SIG-M5 (cell line): ENCODE results near the gene IFIT1.
"Not testable (repeated sequence)": the region's sequence is repeated elsewhere in the genome, so short reads cannot be mapped to it uniquely, and the experiment has no call there.

Experiments used
- DNase-seq: peaks from one replicate; lab custom pipeline; 2025; lab: John Stamatoyannopoulos, UW

The IFIT1 gene

DNA sequence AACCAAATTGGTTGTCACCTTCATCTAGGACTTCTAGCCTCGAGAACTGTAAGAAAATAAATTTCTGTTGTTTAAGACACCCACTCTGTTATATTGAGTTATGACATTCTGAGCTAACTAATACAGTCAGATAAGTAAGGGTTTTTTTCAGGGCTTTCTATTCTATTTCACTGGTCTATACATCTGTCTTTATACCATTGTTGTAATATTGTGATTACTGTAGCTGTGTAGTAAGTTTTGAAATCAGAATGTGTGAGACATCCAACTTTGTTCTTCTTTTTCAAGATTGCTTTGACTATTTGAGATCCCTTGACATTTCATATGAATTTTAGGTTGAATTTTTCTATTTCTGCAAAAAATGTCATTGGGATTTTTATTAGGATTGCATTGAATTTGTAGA lies 7.5 kb downstream of the IFIT1 start:
- DNase-seq, result no peak

DNA sequence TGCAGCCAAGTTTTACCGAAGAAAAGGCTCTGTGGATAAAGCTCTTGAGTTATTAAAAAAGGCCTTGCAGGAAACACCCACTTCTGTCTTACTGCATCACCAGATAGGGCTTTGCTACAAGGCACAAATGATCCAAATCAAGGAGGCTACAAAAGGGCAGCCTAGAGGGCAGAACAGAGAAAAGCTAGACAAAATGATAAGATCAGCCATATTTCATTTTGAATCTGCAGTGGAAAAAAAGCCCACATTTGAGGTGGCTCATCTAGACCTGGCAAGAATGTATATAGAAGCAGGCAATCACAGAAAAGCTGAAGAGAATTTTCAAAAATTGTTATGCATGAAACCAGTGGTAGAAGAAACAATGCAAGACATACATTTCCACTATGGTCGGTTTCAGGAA lies 10.6 kb downstream of the IFIT1 start:
- DNase-seq, result no peak

DNA sequence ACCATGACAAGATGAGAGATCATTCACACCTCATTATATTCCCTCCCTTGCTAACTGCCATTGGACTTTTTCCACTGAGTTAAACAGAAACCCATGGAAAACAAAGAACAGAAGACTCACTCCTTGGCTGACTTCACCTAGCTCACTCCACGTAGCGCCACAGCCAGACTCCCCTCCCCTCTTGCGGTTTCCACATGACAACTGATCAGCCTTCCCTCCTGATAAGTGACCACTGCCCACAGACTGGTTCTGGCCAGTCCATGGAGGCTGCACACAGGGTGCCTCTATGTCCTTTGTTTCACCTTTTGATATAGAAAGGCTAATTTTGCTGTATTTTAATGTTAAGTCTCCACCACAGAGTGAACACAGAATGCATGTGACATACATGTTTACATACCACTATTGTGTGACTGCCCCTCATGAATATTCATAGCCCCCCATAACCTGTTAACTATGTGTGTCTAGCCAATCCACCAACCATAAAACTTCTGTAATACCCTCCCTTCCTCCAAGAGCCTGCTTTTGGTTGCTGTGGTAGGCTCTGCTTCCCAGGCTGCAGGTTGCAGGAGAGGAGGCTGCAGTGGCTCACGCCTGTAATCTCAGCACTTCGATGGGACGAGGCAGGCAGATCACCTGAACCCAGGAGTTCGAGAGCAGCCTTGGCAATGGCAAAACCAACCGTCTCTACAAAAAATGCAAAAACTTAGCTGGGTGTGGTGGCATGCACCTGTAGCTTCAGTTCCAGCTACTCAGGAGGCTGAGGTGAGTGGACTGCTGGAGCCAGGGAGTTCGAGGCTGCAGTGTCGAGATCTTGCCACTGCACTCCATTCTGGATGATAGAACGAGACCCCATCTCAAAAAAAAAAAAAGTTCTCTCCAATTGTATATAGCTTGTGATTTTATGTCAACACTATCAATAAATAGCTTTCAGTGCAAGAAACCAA lies 12.0 kb downstream of the IFIT1 start:
- DNase-seq, result no peak

DNA sequence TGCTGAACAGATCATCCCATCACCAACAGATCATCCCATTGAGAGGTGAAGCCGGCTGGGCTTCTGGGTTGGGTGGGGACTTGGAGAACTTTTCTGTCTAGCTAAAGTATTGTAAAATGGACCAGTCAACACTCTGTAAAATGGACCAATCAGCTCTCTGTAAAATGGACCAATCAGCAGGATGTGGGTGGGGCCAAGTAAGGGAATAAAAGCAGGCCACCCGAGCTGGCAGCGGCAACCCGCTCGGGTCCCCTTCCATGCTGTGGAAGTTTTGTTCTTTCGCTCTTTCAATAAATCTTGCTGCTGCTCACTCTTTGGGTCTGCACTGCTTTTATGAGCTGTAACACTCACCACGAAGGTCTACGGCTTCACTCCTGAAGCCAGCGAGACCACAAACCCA lies 13.8 kb downstream of the IFIT1 start:
- not testable (repeated sequence) for DNase-seq

DNA sequence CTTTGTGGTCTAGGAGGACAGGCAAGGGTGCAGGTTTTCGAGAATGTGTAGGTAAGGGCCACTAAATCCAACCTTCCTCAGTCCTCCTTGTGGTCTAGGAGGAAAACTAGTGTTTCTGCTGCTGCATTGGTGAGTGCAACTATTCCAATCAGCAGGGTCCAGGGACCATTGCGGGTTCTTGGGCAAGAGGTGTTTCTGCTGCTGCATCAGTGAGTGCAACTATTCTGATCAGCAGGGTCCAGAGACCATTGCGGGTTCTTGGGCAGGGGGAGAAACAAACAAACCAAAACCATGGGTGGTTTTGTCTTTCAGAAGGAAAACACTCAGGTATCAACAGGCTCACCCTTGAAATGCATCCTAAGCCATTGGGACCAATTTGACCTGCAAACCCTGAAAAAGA lies 15.4 kb downstream of the IFIT1 start:
- DNase-seq, result not testable (repeated sequence)

DNA sequence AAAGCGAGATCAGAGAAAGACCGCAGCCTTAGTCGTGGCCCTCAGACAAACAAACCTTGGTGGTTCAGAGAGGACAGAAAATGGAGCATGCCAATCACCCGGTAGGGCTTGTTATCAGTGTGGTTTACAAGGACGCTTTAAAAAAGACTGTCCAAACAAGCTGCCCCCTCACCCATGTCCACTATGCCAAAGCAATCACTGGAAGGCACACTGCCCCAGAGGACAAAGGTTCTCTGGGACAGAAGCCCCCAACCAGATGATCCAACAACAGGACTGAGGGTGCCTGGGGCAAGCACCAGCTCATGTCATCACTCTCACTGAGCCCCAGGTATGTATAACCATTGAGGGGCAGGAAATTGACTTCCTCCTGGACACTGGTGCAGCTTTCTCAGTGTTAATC lies 16.9 kb downstream of the IFIT1 start:
- not testable (repeated sequence) for DNase-seq

DNA sequence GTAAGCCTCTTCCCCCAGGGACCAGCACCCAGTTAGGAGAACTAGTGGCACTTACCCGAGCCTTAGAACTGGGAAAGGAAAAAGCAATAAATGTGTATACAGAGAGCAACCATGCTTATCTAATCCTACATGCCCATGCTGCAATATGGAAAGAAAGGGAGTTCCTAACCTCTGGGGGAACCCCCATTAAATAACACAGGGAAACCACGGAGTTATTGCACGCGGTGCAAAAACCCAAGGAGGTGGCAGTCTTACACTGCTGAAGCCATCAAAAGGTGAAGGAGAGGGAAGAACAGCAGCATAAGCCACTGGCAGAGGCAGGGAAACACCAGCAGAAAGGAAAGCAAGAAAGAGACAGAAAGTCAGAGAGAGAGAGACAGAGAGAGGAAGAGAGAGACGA lies 18.1 kb downstream of the IFIT1 start:
- not testable (repeated sequence) for DNase-seq

DNA sequence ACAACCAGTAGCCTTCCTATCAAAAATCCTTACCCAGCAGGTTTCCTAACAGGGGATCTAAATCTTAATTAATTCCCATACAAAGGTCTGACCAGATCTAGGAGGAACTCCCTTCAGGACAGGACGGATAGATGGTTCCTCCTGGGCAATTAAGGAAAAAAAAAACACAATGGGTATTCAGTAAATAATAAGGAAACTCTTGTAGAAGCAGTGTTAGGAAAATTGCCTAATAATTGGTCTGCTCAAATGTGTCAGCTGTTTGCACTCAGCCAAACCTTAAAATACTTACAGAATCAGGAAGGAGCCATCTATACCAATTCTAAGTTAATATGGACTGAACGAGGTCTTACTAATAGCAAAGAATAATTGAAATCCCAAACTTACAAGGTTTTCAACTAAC lies 18.7 kb downstream of the IFIT1 start:
- DNase-seq, result not testable (repeated sequence)

DNA sequence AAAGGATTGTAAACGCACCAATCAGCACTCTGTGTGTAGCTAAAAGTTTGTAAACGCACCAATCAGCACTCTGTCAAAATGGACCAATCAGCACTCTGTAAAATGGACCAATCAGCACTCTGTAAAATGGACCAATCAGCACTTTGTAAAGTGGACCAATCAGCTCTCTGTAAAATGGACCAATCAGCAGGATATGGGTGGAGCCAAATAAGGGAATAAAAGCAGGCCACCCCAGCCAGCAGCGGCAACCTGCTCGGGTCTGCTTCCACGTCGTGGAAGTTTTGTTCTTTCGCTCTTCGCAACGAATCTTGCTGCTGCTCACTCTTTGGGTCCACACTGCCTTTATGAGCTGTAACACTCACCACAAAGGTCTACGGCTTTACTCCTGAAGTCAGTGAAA lies 19.9 kb downstream of the IFIT1 start:
- DNase-seq, result not testable (repeated sequence)

DNA sequence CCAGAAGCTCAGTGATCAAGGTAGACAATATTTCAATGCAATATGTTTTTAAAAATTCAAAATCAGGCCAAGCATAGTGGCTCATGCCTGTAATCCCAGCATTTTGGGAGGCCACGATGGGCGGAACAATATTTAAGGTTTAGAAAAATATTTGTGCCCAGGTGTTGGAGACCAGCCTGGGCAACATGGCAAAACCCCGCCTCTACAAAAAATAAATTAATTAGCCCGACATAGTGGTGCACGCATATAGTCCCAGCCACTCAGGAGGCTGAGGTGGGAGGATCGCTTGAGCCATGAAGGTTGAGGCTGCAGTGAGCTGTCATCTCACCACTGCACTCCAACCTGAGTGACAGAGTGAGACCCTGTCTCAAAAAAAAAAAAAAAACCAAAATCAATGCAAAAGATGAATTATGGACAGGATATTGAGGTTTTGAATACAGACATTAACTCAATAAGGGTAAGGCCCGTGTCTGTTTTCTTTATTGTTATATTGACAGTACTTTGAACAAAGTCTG lies 21.0 kb downstream of the IFIT1 start:
- no peak for DNase-seq

GRCh38 chr10:89414146-89414878 lies 21.9 kb downstream of the IFIT1 start, which contains the start of gene IFIT5:
Gene IFIT5 (plus strand): TSS chr10:89414568. CDS start chr10:89414799, 231 bp downstream.
- no peak for DNase-seq

DNA sequence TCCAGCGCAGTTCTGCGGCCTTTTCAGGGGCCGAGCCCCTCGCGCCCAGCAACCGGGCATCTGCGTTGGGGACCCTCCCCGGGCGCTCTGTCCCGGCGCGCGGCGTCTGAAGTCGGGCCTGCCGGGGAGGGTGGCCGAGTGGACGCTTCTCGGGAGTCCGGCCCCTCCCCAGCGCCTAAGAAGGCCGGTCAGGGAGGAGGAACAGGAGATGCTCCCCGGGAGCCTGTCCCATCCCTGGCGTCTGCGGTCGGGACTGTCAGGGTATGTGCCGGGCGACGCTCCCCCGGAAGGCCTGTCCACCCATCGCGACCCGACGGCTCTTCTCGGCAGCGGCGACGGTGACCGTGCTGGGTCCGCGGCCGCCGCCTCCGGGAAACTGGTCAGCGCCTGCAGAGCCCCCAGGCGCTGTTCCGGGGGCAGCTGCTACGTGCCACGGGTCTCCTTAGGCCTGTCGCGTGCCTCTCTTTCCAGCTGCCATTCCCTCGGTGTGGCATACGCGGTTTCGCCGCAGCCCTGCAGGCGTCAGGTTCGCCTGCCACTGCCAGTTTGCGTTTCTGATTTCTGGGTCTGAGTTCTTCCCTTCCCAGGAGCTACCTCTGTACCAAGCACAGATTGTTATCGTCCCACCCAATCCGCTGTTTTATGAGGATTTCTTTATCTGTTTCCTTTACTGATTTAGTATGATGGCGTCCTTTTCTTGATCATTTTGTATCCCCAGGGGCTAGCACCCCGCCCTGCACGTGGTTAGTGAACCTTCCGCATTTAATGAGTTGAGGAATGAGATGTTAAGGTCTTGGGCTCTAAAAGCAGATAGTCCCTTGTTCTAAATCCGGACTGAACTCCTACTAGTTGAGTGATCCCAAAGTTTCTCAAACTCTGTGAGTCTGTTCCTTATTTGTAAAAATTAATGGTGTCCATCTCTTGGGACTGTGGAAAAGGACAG lies 22.7 kb downstream of the IFIT1 start:
- no peak for DNase-seq

- no peak for DNase-seq
Measured at GRCh38 chr10:89416465-89416864, 24.0 kb downstream of the IFIT1 start.

DNA sequence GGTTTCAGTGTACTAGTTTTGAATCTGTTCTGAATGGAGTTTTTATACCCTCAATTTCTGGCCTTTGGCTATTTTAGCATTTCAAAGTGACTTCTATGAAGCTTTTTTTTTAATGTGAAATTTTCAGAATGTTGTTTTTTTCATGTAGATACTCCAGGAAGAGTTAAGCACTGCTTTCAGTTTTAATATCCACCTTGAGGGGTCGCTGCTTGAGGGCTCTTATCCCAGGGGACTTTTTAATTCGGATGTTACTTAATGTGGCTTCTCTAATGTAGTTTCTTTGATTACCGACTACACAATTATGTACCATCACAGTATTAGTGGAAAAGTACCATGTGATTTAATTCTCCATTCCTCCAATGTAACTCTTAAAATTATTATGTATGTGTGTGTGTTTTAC lies 27.1 kb downstream of the IFIT1 start:
- no peak for DNase-seq

DNA sequence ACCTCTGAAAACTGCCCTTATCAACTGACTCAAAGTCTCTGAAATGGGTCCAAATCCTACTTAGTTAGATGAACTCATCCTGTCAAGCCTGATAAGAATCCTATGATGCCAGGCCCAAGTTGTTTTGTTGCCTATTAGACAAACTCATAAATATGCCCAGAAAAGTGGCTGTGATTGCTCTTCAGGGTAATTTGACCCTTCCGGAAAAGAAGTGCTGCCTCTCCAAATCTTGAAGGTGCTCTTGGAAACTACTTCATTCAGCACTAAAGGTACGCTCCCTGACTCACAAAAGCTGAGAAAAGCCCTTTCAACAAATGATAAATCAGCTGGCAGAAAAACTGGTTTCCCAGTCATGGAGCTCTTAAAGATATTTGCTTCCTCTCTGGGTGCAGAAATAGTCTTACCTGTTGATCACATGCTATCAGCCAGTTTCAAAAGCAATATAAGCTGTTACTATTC lies 28.6 kb downstream of the IFIT1 start:
- DNase-seq, result no peak

DNA sequence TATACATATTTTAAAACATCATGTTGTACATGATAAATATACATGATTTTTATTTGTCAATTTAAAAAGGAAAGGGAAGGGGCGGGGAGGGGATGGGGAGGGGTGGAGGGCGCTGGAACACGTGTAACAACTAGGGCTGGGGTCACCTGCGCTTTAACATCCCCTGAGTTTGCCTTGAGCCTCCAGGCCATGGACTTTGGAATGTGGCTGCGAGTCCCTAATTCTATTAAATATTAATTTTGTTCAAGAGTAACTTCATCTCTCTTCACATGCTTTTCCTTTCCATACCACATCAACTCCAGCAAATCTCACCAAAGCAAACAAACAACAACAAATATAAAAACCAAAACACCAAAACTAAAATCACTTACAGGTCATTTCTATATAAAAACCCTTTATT lies 32.6 kb downstream of the IFIT1 start:
- no peak for DNase-seq

DNA sequence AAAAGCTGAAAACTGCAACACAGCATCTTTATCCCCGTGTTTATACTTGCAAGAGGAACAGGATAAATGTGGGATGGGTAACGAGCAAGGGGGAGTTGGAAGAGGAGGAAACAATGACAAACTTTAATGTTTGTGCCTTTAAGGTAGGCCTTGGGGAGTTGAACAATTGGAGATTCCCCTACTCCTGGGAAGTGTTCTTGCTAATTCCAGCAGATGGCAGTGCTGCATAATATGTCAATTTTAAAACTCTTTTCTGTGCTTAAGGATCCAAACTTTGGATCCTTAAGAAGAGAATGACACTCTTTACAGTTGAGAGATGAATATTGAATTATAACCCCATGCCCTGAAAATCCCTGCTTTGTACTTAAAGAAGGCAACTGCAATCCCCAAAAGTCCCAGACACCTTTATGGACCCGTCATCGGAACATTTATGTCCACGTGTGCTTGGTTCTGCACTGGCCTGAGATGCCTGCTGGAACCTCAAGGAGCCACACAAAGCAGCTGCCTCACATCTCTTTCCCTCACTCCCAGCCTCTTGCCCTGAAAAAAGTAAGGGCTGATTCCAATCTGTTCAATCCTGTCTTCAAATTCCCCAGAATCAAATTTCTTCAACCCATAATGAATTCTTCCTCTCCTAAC lies 33.9 kb downstream of the IFIT1 start:
- DNase-seq, result no peak

DNA sequence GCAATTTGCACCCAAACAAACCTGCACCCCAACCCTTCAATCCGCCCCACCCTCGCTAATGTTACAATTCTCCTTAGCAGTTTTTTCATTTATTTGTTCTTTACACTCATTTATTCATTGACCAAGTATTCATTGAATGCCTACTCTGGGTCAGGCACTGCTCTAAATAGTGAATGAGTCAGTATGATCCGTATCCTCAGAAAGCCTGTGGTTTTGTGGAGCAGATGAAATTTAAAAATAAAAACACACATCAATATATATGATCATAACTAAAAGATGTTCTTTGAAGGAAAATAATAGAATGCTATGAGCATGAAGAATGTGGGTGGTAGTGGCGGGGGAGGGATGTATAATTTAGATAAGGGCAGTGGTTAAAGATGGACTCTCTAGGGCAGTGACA lies 35.2 kb downstream of the IFIT1 start:
- no peak for DNase-seq

DNA sequence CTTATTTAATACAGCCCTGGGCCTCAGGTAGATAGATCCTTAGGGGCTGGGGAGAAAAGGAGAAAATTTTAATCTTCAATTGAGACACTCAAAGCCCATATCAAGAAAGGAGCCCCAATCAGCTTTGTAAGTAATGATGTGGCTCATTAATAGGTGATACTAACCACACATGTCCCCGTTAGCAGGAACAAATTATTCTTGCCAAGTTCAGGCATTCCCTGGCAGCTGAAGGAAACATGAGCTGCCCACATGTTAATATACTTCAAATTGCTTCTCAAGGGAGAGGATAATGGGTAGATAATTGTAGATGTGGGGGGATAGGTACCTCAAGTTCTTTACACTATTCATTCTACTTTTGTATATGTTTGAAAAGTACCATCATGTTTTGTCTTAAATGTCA lies 36.5 kb downstream of the IFIT1 start:
- no peak for DNase-seq

DNA sequence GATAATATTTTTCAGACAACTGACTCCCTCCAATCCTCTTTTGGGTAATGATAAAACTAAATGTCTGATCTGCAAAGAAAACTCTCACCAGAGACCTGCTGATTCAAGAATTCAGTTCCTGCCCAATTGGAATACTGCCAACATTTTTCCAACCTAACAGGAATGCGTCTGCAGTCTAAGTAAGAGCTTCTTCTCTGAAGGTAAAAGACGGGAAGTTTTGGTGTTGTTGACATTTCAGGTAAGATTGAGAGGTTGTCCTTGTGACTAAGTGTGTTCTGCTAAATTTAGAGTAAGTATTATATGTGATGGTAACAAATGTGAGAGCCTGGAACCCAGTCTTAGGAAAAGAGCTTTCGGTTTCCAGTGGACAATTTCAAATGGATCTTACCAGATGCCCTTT lies 39.6 kb downstream of the IFIT1 start:
- no peak for DNase-seq

DNA sequence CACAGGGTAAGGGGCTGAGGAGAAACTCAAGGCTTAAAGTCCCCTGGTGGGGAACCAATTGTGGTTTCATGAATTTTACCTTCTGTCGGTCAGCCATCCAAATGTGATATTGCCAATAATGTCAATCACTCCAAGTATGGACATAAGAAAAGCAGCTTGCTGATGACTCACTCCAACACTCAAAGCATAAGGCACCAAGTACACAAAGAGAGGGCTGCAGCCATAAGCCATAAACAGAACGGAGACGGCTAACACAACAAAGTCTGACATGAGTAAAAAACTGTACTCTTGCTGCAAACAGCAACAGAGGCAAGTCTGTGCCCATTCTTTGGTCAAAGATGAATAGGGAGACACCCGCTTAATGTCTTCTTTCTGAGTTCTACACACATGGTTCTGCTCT lies 46.1 kb downstream of the IFIT1 start:
- no peak for DNase-seq
